Lung (tissue), 16 donors: Measurements from ENCODE around the gene TMEM186. TPM values are rescaled to one million over a fixed set of nuclear protein-coding genes. Genes with fewer than 3 reads are reported as not detected.

ENCODE experiments used
- ATAC-seq: fragments of 200-7000 bp; cut with Tn5 transposase; one replicate; pipeline ENCODE4 v1.9.1; 2020; ENCODE audit warnings: moderate number of reproducible peaks; ENCODE audit not compliant: insufficient read depth, low FRiP score
- DNase-seq, 3 donors: peaks; one replicate each; pipeline ENCODE4 v3.0.0-alpha.2; 2013 to 2017
- H3K27ac ChIP-seq, 2 donors: one replicate each; pipeline ENCODE4 v1.5.1; 2013; ENCODE audit warnings: mild to moderate bottlenecking in 2 of 2, moderate library complexity in 2 of 2, control low read depth in 1 of 2, inconsistent platforms in 1 of 2, low read depth in 1 of 2, low read length in 1 of 2
- H3K27me3 ChIP-seq, 3 donors: one replicate each; pipeline ENCODE4 v1.5.1; 2013; ENCODE audit warnings: low read length in 2 of 3; ENCODE audit not compliant: control insufficient read depth in 3 of 3, insufficient read depth in 3 of 3
- H3K36me3 ChIP-seq, 4 donors: one replicate each; pipeline ENCODE4 v1.5.1; 2013; ENCODE audit warnings: low read length in 4 of 4, mild to moderate bottlenecking in 1 of 4, moderate library complexity in 1 of 4; ENCODE audit not compliant: control insufficient read depth in 4 of 4, insufficient read depth in 4 of 4
- H3K4me1 ChIP-seq, 5 donors: one replicate each; pipeline ENCODE4 v1.5.1; 2013; ENCODE audit warnings: low read length in 5 of 5, mild to moderate bottlenecking in 2 of 5, moderate library complexity in 1 of 5; ENCODE audit not compliant: control insufficient read depth in 5 of 5, insufficient read depth in 5 of 5
- H3K4me3 ChIP-seq: one replicate; pipeline ENCODE4 v1.5.1; 2013; ENCODE audit warnings: mild to moderate bottlenecking, control low read depth, moderate library complexity
- H3K9ac ChIP-seq, 2 donors: one replicate each; pipeline ENCODE4 v1.5.1; 2013; ENCODE audit warnings: low read length in 2 of 2, control low read depth in 1 of 2; ENCODE audit not compliant: insufficient read depth in 1 of 2
- H3K9me3 ChIP-seq, 4 donors: one replicate each; pipeline ENCODE4 v1.5.1; 2013; ENCODE audit warnings: low read length in 3 of 4, mild to moderate bottlenecking in 1 of 4, moderate library complexity in 1 of 4; ENCODE audit not compliant: control insufficient read depth in 4 of 4, insufficient read depth in 3 of 4
- WGBS, 2 donors: extraction: QIAGEN DNeasy Blood & Tissue Kit; methylation state at CpG; one replicate each; pipeline ENCODE4 v1.1.7; 2013; 5-methylcytosine and 5-hydroxymethylcytosine counted together
- long read RNA-seq, 5 donors: transcript quantifications; one replicate each; lab custom pipeline, GENCODE V29; 2026
- polyA plus RNA-seq, 2 donors: library from polyadenylated mRNA; stranded (reverse); fragments of 200-250 nt; gene quantifications; one replicate each; pipeline ENCODE4 v1.2.1, GENCODE V29; 2013
- total RNA-seq, 2 donors: library from RNA; depleted of rRNA in 1 of 2; stranded (reverse); fragments of >200 nt in 1 of 2; gene quantifications; one replicate each; pipeline ENCODE4 v1.2.1, GENCODE V29; 2014 to 2021
- TF ChIP-seq, protein P1 (sequence below): IDR thresholded peaks from 2 replicates; pipeline ENCODE4 v1.5.1; 2012; ENCODE audit warnings: mild to moderate bottlenecking; ENCODE audit errors: control extremely low read depth, extremely low read depth
- donor health status: control.
- donor health status: control.
- donor health status: Bipolar disorder and iron deficiency.
- donor health status: healthy.
- donor health status: DM: yes; HTN: yes; CAD: no.

Gene TMEM186
- total RNA-seq = 10 to 100 TPM in 1 of 2 donors, 1 to 10 TPM in 1; 6.9 to 10.7 TPM
- polyA plus RNA-seq = 1 to 10 TPM; 6.5 to 9.5 TPM
- long read RNA-seq, donor 1, partial matches to known transcripts = 0 of 3 reads
- long read RNA-seq, donor 1, other reads (novel, unspliced or antisense) = 0 of 3 reads
- long read RNA-seq, donor 2, partial matches to known transcripts = 0 of 2 reads
- long read RNA-seq, donor 2, other reads (novel, unspliced or antisense) = 0 of 2 reads
- long read RNA-seq, donor 3, partial matches to known transcripts = 0 of 2 reads
- long read RNA-seq, donor 3, other reads (novel, unspliced or antisense) = 0 of 2 reads
- long read RNA-seq, donor 4, partial matches to known transcripts = 0 of 1 reads
- long read RNA-seq, donor 4, other reads (novel, unspliced or antisense) = 0 of 1 reads
- long read RNA-seq, donor 5, transcript TMEM186-201 (2 exons, 1,448 nt) = major isoform, 8 of 27 reads
- long read RNA-seq, donor 5, partial matches to known transcripts = 8 of 27 reads
- long read RNA-seq, donor 5, other reads (novel, unspliced or antisense) = 11 of 27 reads

DNA sequence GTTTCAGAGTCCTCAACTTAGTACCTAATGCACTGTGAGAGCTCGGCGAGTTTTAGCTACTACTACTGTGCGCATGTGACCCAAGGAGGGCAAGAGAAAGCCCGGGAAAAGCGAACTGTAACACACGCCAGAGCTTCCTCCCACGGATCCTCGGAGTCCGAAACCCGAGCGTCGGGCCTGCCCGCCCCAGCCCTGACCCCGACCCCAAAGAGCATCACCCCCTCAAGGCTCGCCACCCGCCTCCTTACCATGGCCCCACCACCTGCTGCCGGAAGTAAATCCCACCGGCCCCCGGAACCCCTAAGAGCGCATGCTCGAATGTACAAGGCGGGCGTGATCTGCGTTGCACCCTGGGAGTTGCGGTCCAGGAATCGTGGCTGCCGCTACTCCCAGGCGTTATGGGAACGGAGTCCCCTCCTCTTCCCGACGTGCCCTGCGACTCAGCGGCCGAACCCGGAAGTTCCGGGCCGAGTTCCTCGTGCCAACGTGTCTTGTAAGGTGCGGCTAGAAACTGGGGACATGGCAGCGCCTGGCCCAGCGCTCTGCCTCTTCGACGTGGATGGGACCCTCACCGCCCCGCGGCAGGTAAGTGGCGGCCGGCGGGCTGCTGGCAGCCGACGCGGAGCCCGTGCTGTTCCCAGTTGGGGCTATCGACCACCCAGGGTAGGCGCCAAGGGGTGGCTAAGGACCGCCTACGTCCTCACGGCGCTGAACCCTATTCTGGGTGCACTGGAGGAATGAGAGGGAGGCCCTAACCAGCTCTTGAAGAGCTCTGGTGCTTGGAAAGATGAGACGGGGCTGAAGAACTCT lies at the start of gene TMEM186, which contains the start of gene PMM2:
Gene TMEM186 (minus strand): TSS at position 276 of the 810 bp plus-strand sequence. CDS start 25 bp downstream, at position 251.
Gene PMM2 (plus strand): TSS at position 476 of the 810 bp plus-strand sequence. CDS start 44 bp downstream, at position 520.
- peaks cover 8 to 22% (median 11%) of the 10 kb centered on the region in 5 donors for H3K4me1 ChIP-seq
- ATAC-seq (peak; percentile 97), DNase-seq (peak; percentile 95 to 98 (median 96))
- WGBS, 2 donors = 1% methylated on average over 56 to 61 of the region's 61 CpGs
- no peaks in the 10 kb centered on the region for H3K27me3 ChIP-seq
- H3K9ac ChIP-seq = peak within 1 kb of the TSS; percentile 50 to 82
- H3K27ac ChIP-seq = peak within 1 kb of the TSS; percentile 89 to 90
- H3K9me3 ChIP-seq = no peaks in the 10 kb centered on the region
- H3K36me3 ChIP-seq = peaks cover 5 to 11% (median 8%) of the 10 kb centered on the region in 4 donors
- peak within 1 kb of the TSS; percentile 97 for H3K4me3 ChIP-seq
- TF ChIP-seq, protein P1, sequence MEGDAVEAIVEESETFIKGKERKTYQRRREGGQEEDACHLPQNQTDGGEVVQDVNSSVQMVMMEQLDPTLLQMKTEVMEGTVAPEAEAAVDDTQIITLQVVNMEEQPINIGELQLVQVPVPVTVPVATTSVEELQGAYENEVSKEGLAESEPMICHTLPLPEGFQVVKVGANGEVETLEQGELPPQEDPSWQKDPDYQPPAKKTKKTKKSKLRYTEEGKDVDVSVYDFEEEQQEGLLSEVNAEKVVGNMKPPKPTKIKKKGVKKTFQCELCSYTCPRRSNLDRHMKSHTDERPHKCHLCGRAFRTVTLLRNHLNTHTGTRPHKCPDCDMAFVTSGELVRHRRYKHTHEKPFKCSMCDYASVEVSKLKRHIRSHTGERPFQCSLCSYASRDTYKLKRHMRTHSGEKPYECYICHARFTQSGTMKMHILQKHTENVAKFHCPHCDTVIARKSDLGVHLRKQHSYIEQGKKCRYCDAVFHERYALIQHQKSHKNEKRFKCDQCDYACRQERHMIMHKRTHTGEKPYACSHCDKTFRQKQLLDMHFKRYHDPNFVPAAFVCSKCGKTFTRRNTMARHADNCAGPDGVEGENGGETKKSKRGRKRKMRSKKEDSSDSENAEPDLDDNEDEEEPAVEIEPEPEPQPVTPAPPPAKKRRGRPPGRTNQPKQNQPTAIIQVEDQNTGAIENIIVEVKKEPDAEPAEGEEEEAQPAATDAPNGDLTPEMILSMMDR = no peak

DNA sequence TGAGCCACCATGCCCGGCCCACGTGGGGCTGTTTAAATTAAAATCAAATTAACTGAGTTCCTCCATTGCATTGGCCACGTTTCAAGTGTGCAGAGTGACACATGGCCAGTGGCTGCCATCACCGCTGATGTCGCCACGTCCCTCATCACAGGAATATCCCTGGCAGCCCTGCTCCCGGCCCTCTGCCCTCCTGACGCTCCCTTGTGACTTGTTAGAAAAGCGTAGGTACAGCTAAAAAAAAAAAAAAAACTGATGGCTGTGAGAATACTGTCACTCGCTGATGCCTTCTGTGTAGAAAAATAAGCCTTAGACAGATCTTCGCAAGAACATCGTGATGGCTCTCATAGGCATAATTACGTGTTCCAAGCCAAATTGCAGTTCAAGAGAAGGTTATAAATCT lies 49.7 kb upstream of the TMEM186 start:
- WGBS, 2 donors = 80 to 89% methylated on average over 13 of the region's 13 CpGs
- Histone ChIP-seq H3K9ac (no peak overlapping the region), H3K27me3 (no peaks in the 10 kb centered on the region), H3K4me1 (peaks cover 0 to 11% (median 0%) of the 10 kb centered on the region in 5 donors), H3K36me3 (peaks cover 5 to 27% (median 12%) of the 10 kb centered on the region in 4 donors), H3K9me3 (no peaks in the 10 kb centered on the region), H3K27ac (no peak overlapping the region), H3K4me3 (no peak overlapping the region)
- DNase-seq (no peak), ATAC-seq (no peak)
- TF ChIP-seq, protein P1 = no peak

DNA sequence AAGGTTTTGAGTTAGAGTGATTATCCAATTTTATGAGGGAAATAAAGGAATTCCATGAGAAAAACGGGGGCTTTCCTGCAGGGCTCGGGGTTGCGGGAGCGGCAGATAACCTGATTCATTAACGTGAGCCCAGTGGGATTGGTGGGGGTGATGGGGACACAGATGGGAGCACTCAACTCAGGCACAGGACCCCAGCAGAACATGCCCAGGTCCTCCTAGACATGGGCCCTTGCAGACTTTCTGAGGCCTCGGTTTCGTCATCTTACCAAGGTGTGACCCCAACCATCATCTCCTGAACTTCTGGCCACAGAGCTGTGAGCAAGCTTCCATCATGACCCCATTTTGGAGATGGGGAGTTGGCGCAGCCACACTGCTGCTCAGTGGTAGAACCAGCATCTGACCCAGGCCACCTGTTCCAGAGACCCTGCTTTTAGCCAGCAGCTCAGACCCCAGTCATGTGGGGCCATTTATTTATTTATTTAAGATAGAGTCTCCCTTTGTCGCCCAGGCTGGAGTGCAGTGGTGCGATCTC lies 49.0 kb upstream of the TMEM186 start:
- H3K9ac ChIP-seq = no peak overlapping the region
- no peaks in the 10 kb centered on the region for H3K9me3 ChIP-seq
- H3K4me1 ChIP-seq = peaks cover 0 to 11% (median 0%) of the 10 kb centered on the region in 5 donors
- DNase-seq (no peak), ATAC-seq (no peak)
- H3K4me3 ChIP-seq = no peak overlapping the region
- no peak overlapping the region for H3K27ac ChIP-seq
- peaks cover 5 to 25% (median 10%) of the 10 kb centered on the region in 4 donors for H3K36me3 ChIP-seq
- no peaks in the 10 kb centered on the region for H3K27me3 ChIP-seq
- TF ChIP-seq, protein P1 = no peak
- 96 to 98% methylated on average over 10 of the region's 10 CpGs for WGBS, 2 donors
